GM18907 (cell line): Measurements from ENCODE around the gene BTRC.
"Not testable (repeated sequence)": the region's sequence is repeated elsewhere in the genome, so short reads cannot be mapped to it uniquely, and the experiment has no call there.

ENCODE experiments used
- ATAC-seq: cut with Tn5 transposase; IDR thresholded peaks from one replicate; pipeline ENCODE4 v1.9.1; 2021; ENCODE audit warnings: mild to moderate bottlenecking, moderate library complexity; ENCODE audit not compliant: unreplicated experiment

BTRC gene

DNA sequence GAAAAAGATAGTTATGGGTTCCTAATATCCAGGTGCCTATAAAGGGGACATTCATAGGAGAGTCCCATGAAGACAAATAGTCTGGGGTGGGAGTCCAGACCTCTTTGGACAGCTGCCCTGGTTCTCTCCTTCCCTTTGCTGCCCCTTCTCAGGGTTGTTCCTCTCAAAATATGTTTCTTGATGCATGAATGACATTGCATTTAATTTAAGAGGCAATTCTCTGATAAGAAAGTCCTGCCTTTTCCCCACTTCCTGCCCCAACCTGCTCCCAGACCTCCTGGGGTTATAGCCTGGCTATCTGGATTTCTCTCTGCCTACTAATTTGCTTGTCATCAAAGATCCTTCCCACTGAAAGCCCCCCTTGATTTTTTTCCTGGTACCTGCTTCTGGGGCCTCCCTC lies 12.5 kb upstream of the BTRC start:
- no peak for ATAC-seq

DNA sequence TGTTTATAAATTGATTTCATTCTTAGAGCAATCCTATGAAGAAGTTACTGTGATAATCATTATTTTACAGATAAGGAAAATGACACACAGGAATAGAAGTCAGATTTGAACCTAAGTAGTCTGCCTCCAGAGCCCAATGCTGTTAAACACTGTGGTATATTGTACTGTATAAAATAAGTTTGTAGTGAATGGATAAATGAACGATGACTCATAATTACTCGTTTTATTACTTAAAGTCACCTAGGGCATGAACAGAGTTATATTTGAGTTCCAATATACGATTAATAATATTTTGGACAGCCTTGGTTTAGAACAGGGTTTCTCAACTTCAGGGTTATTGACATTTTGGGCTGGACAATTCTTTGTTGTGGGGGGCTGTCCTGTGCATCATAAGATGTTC lies 7.8 kb upstream of the BTRC start:
- no peak for ATAC-seq

- no peak for ATAC-seq
Observed at GRCh38 chr10:101351017-101351416, 2.9 kb upstream of the BTRC start.

DNA sequence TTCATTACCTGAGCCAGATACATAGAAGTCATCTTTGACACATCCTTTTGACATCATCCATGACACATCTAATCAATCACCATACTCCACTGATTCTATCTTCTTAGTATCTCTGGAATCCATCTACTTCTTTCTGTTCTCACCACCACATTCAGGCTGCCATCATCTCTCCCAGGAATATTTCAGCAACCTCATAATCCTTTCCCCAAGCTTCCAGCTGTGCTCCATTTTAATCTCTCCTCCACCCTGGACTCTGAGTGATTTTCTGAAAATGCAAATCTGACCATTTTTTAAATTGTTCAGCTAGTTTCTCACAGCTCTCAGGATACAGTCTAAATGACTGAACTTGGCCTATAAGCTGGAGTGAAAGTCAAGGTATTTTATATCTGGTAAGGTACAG lies 2.5 kb upstream of the BTRC start:
- no peak for ATAC-seq

GRCh38 chr10:101352857-101353256 lies 1.1 kb upstream of the BTRC start:
- ATAC-seq = not testable (repeated sequence)

- no peak for ATAC-seq
Observed at GRCh38 chr10:101354328-101355071, 535 bp downstream of the BTRC start.

- ATAC-seq = no peak
Observed at GRCh38 chr10:101355072-101355706, 1.2 kb downstream of the BTRC start.

- no peak for ATAC-seq
Observed at GRCh38 chr10:101356132-101356531, 2.2 kb downstream of the BTRC start.

DNA sequence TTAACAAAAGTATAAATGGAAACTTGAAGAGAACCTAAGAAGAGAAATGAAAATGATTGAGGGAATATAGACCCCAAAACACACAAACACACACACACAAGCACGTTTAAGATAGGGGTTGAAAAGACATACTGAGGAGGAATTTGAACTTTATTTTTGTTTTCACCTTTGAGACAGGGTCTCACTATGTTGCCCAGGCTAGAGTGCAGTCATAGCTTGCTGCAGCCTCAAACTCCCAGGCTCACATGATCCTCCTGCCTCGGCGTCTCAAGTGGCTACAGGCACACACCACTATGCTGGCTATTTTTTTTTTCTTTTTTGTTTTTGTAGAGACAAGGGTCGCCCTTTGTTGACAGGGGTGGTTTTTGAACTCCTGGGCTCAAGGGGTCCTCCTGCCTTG lies 4.0 kb downstream of the BTRC start:
- no peak for ATAC-seq

GRCh38 chr10:101358706-101359300 lies 4.8 kb downstream of the BTRC start:
- ATAC-seq = no peak

- not testable (repeated sequence) for ATAC-seq
Observed at GRCh38 chr10:101360090-101360489, 6.1 kb downstream of the BTRC start.

GRCh38 chr10:101360841-101361240 lies 6.9 kb downstream of the BTRC start:
- not testable (repeated sequence) for ATAC-seq

DNA sequence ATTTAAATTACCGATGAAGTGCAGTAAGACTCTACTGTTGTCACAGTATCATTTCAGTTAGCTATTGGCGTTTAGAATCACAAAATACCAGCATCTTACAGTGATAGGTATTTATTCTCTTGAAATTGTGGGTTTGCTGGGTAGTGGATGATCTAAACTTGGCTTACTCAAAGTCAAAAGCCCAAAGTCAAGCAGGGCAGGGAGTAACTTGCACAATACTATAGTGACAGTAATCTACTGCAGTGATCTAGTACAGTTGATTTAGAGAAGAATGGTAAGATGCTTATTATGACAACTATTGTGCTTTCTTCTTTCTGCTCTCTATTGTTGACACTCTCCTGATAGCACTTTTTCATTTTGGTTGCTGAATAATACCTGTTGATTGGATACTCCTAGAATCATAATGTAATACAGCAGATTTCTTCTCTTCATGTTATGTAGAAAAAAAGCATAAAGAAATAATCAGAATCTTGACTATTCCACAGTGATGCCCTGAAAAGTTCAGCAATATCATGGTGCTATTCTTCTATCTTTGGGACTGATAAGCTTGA lies 10.0 kb downstream of the BTRC start:
- ATAC-seq = no peak

GRCh38 chr10:101364721-101365120 lies 10.8 kb downstream of the BTRC start:
- no peak for ATAC-seq

DNA sequence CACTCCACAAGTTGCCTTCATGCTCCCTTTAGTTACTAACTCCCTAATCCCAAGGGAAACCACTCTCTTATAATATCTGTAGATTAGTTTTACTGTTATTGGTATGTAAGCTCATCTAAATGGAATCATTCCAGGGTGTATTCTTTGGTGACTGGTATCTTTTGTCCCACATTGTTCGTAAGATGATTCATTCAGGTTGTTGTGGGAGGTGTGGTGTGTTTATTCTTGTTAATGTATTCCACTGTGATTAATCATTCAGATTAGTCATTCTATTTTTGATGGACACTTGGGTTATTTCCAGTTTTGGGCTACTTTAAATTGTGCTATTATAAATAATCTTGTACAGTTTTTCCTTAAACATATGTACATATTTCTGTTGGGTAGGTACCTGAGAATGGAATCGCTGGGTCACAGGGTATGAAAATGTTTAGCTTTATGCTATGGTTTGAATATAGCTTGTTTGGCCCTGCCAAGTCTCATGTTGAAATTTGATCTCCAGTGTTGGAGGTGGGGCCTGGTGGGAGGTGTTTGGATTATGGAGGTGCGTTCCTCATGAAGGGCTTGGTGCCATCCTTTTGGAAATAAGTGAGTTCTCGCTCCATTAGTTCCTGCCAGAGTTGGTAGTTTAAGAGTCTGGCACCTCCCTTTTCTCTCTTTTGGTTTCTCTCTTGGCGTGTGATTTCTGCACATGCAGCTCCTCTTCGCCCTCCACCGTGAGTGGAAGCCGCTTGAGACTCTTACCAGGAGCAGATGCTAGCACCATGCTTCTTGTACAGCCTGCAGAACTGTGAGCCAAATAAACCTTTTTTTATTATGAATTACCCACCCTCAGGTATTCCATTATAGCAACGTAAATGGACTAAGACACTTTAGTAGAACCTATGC lies 13.8 kb downstream of the BTRC start:
- no peak for ATAC-seq

DNA sequence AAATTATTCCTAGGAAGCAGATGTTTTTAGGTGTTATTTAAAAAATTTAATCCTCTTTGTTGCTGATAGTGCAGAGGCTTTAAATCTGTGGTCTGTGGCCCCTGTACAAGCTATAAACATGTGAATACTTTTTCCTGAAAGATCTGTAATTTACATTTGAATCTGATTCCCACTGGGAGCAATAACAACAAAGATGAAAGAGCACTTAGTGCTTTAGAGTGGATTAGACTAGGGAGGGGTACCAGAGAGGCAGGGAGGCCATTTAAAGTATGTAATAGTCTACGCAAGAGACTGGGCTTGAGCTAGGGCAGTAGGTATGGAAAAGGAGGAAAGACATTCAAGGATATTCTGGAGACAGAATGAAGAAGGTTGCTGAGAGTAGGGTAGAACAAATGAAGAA lies 19.1 kb downstream of the BTRC start:
- ATAC-seq = no peak

GRCh38 chr10:101373993-101374392 lies 20.0 kb downstream of the BTRC start:
- not testable (repeated sequence) for ATAC-seq

DNA sequence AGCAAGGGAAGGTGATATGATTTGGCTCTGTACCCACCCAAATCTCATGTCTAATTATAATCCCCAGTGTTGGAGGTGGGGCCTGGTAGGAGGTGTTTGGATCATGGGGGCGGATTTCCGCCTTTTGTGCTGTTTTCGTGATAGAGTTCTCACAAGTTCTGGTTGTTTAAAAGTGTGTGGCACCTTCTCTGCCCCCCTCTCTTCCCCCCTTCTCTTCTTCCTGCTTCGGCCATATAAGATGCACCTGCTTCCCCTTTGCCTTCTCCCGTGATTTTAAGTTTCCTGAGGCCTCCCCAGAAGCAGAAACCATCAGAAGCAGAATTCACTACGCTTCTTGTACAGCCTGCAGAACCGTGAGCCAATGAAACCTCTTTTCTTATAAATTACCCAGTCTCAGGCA lies 21.1 kb downstream of the BTRC start:
- no peak for ATAC-seq

DNA sequence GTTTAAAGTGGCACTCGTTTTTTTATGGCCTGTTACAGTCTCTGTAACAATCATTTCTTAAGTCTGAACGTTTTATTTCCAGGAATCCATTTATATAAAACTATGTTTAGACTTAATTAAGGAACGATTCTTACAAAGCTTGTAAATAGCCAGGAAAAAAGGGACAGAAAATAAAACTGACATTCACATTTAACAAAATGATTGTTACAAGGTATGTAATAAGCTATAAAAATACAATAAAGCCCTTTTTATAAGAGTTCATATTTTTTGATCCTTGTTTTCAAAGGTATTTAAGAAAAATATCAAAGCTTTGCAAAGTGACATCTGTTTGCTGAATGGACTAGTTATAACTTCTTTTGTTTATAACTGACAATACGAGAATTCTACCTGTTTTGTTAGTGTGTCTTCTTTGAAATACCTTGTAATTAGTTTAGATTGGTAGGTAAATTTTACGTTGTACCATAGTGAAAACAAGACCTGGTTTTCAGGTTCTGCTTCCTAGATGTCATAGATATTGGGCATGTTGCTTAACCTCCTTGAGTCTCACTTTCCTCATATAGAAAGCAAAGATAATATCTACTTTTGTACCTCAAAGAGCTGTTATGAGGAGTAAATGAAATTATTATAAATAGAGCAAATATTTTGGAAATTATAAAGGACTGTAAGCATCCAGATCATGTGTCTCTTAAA lies 25.8 kb downstream of the BTRC start:
- ATAC-seq = no peak

DNA sequence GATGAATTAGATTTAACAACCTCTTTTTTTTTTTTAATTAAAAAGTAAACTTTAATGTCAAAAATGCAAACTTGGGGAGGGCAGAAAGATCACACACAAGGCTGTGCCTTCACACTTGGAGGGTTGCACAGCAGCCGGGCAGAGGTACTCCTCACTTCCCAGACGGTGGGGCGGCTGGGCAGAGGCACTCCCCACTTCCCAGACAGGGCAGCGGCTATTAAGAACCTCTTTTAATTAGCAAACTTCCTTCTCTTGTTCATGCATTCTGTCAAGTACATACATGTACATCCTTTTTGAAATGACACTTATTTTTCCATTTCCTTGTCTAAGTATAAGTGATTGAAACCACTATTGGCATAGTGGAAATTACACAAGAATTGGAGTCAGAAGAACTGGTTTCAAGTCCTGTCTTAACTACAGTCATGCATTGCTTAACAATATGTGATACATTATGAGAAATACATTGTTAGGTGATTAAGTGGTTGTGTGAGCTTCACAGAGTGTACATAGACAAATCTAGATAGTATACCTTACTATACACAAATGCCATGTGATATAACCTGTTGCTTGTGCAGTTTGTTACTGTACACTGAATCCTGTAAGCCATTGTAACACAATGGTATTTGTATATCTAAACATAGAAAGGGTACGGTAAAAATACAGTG lies 26.5 kb downstream of the BTRC start:
- ATAC-seq = no peak
